ENCODE data around the gene MYL3. TPM values are rescaled to one million over a fixed set of nuclear protein-coding genes. Genes with fewer than 3 reads are reported as not detected.
A peak's percentile ranks its signal among the peaks of the same experiment; 100 is the strongest.

The MYL3 gene
- total and polyA plus RNA-seq, 2 experiments from 2014 or later = 2,390 to 3,027 TPM

GRCh38 chr3:46882377-46883053, 19.3 kb upstream of the MYL3 start:
- peak; percentile 61 to 70 for DNase-seq (ENCODE audit: low read depth in 1 of 2, low spot score in 1 of 2)
- Histone ChIP-seq H3K4me1 (ENCODE audit: low read depth) (peaks cover 40% of the 10 kb centered on the region), H3K27ac (peak overlapping the region; percentile 79)

GRCh38 chr3:46881596-46882376, 18.5 kb upstream of the MYL3 start:
- Histone ChIP-seq H3K9me3 (ENCODE audit: low read depth) (no peaks in the 10 kb centered on the region), H3K4me3 (peak overlapping the region; percentile 51), H3K27me3 (no peaks in the 10 kb centered on the region), H3K27ac (peak overlapping the region; percentile 79), H3K36me3 (no peaks in the 10 kb centered on the region), H3K4me1 (ENCODE audit: low read depth) (peaks cover 48% of the 10 kb centered on the region)
- DNase-seq (ENCODE audit: low read depth in 1 of 2, low spot score in 1 of 2) = peak; percentile 58 to 72
- TF ChIP-seq CTCF (IDR thresholded peaks at IDR 0.05; ENCODE audit: low read depth, low read length) = no peak

More at GRCh38 chr3:46882377-46883053, 19.3 kb upstream of the MYL3 start:
- H3K36me3 ChIP-seq = no peaks in the 10 kb centered on the region
- no peak for TF ChIP-seq CTCF (IDR thresholded peaks at IDR 0.05; ENCODE audit: low read depth, low read length)
- no peaks in the 10 kb centered on the region for H3K27me3 ChIP-seq
- no peaks in the 10 kb centered on the region for H3K9me3 ChIP-seq (ENCODE audit: low read depth)
- H3K4me3 ChIP-seq = peak overlapping the region; percentile 51

GRCh38 chr3:46880884-46881595, 17.8 kb upstream of the MYL3 start:
- DNase-seq (ENCODE audit: low read depth in 1 of 2, low spot score in 1 of 2) = no peak
- Histone ChIP-seq H3K4me3 (peak overlapping the region; percentile 51), H3K9me3 (ENCODE audit: low read depth) (no peaks in the 10 kb centered on the region), H3K27me3 (no peaks in the 10 kb centered on the region), H3K27ac (peak overlapping the region; percentile 79), H3K4me1 (ENCODE audit: low read depth) (peaks cover 55% of the 10 kb centered on the region), H3K36me3 (no peaks in the 10 kb centered on the region)
- no peak for TF ChIP-seq CTCF (IDR thresholded peaks at IDR 0.05; ENCODE audit: low read depth, low read length)

GRCh38 chr3:46878781-46879436, 15.7 kb upstream of the MYL3 start:
- no peak for TF ChIP-seq CTCF (IDR thresholded peaks at IDR 0.05; ENCODE audit: low read depth, low read length)
- Histone ChIP-seq H3K36me3 (no peaks in the 10 kb centered on the region), H3K27me3 (no peaks in the 10 kb centered on the region), H3K4me1 (ENCODE audit: low read depth) (peaks cover 66% of the 10 kb centered on the region), H3K27ac (peak overlapping the region; percentile 84), H3K9me3 (ENCODE audit: low read depth) (no peaks in the 10 kb centered on the region), H3K4me3 (no peak overlapping the region)
- peak in 1 of 2 donors; percentile 90 for DNase-seq (ENCODE audit: low read depth in 1 of 2, low spot score in 1 of 2)

Data from cardiac muscle cell (in vitro differentiated cells and primary cell).